ENCODE data around the gene ZNF385D.

DNA sequence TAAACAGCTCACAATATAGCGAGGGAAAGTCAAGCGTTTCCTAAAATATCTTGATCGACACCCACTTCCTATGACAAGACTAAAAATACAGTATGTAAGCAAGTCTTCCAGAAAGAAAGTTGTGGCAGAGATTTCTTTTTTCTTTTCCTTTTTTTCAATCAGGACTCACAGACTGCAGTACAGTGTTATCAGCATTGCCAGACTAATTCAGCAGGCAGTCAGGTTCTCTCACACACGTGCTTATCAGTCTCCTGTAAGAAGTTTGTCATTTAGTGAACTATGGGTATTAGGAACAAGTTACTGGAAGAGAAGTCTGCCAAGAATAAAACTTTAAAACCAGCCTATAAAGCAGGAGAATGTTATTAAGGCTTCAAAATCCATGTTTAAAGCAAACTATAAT, 32.8 kb upstream of the ZNF385D start:
- TF ChIP-seq, protein P1, sequence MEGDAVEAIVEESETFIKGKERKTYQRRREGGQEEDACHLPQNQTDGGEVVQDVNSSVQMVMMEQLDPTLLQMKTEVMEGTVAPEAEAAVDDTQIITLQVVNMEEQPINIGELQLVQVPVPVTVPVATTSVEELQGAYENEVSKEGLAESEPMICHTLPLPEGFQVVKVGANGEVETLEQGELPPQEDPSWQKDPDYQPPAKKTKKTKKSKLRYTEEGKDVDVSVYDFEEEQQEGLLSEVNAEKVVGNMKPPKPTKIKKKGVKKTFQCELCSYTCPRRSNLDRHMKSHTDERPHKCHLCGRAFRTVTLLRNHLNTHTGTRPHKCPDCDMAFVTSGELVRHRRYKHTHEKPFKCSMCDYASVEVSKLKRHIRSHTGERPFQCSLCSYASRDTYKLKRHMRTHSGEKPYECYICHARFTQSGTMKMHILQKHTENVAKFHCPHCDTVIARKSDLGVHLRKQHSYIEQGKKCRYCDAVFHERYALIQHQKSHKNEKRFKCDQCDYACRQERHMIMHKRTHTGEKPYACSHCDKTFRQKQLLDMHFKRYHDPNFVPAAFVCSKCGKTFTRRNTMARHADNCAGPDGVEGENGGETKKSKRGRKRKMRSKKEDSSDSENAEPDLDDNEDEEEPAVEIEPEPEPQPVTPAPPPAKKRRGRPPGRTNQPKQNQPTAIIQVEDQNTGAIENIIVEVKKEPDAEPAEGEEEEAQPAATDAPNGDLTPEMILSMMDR (IDR thresholded peaks at IDR 0.05): no peak
- no peak for TF ChIP-seq POLR2A (IDR thresholded peaks at IDR 0.05)

Data from testis (tissue), 2 donors.